Measurements from ENCODE around the gene MCC.

DNA sequence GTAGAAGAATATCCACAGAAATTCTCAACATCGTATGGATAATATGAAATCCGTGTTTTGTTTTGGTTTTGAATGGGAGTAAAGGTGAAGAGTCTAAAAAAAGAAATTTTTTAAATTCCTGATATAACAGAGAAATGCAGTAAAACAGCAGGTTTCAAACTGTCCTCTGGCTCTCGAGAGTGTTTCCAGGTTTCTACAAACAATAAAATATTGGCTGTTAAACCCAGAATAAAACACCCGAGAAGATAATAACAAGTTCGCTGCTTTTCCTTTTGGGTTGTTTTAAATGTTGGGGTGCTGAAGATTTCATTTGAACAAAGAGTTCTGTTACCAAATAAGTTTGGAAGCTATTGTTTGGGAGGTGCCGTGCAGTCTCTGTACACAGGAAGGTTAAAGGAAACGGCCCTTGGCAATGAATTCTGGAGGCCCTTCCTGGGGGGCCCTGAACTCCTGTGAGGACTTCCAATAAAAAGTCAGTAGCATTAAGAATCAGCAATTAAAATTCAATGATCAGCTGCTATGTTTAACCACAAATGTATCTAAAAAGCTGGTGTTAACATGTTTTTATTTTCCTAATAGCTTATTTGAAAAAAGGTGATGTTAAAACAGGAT is 269.2 kb downstream of the MCC start:
- TF ChIP-seq EZH2 (IDR thresholded peaks at IDR 0.05; ENCODE audit: insufficient read depth, poor library complexity, severe bottlenecking): no peak
- no peak for TF ChIP-seq EZH2phosphoT487 (IDR thresholded peaks at IDR 0.05; ENCODE audit: insufficient read depth, low read depth)
